GM12878 (cell line): ENCODE results near the gene METTL15. TPM values are rescaled to one million over a fixed set of nuclear protein-coding genes. Genes with fewer than 3 reads are reported as not detected.

Experiments
- ATAC-seq: fragments of 200-7000 bp; cut with Tn5 transposase; 3 replicates; pipeline ENCODE4 v1.9.1; 2020; ENCODE audit warnings: mild to moderate bottlenecking, moderate library complexity
- BruUV-seq: library from RNA; stranded (reverse); fragments of 400-500 nt; replicated peaks from 2 replicates; lab custom pipeline; 2021; lab: Mats Ljungman, UMichigan
- CTCF ChIA-PET: fragments of 300-600 bp; sonication (Branson Sonifier 250); formaldehyde crosslinking; extraction: SDS; loops from one replicate; lab custom pipeline; 2021; ENCODE audit warnings: inconsistent platforms; lab: Yijun Ruan, JAX
- POLR2A ChIA-PET: fragments of 350-600 bp; formaldehyde crosslinking; extraction: SDS; loops from one replicate; lab custom pipeline; 2021; ENCODE audit warnings: inconsistent platforms; lab: Charles Lee
- RAD21 ChIA-PET: fragments of 300-600 bp; sonication (Branson Sonifier 250); formaldehyde crosslinking; loops from one replicate; lab custom pipeline; 2023; ENCODE audit warnings: antibody characterized with exemption; ENCODE audit not compliant: unreplicated experiment; lab: Charles Lee
- SMC1A ChIA-PET: fragments of 300-600 bp; sonication (Branson Sonifier 250); formaldehyde crosslinking; loops from one replicate; lab custom pipeline; 2023; ENCODE audit not compliant: unreplicated experiment, uncharacterized antibody; lab: Charles Lee
- DNase-seq: peaks from one replicate; pipeline ENCODE4 v3.0.0-alpha.2; 2011; ENCODE audit warnings: low read depth, low spot score
- FAIRE-seq: peaks from 3 replicates; lab custom pipeline; 2011; peaks lifted over from hg19 to GRCh38; lab: Jason Lieb, UNC
- H2AFZ ChIP-seq: 2 replicates; pipeline ENCODE4 v1.6.0; 2011; ENCODE audit warnings: low read depth, low read length, control low read depth; ENCODE audit not compliant: control insufficient read depth
- H3K27ac ChIP-seq: 2 replicates; pipeline ENCODE4 v1.5.1; 2011; ENCODE audit warnings: control low read depth; ENCODE audit not compliant: control insufficient read depth, insufficient read depth
- H3K27me3 ChIP-seq, 2 experiments: replicated peaks in 1 of 2; 2 replicates each; pipeline versions ENCODE4 v1.6.0 to v1.6.1; 2011; ENCODE audit warnings: low read length in 1 of 2; ENCODE audit not compliant: control insufficient read depth in 2 of 2, insufficient read depth in 2 of 2
- H3K36me3 ChIP-seq, 2 experiments: 2 replicates each; pipeline ENCODE4 v1.5.1; 2011; ENCODE audit warnings: low read length in 1 of 2; ENCODE audit not compliant: control insufficient read depth in 2 of 2, insufficient read depth in 2 of 2
- H3K4me1 ChIP-seq: 2 replicates; pipeline ENCODE4 v1.6.1; 2011; ENCODE audit warnings: mild to moderate bottlenecking, low read length, moderate library complexity, mixed read lengths; ENCODE audit not compliant: control insufficient read depth, insufficient read depth
- H3K4me2 ChIP-seq: 2 replicates; pipeline ENCODE4 v1.6.0; 2011; ENCODE audit warnings: control low read depth; ENCODE audit not compliant: control insufficient read depth, insufficient read depth
- H3K4me3 ChIP-seq: fragments of 200-600 bp; sonication (generic); 2 replicates; pipeline ENCODE4 v1.5.1; 2016
- H3K79me2 ChIP-seq: 2 replicates; pipeline ENCODE4 v1.6.0; 2011; ENCODE audit warnings: low read length; ENCODE audit not compliant: control insufficient read depth, insufficient read depth
- H3K9ac ChIP-seq: 2 replicates; pipeline ENCODE4 v1.8.0; 2011; ENCODE audit warnings: low read length, control low read depth, mixed read lengths; ENCODE audit not compliant: control insufficient read depth, insufficient read depth
- H3K9me3 ChIP-seq: replicated peaks from 3 replicates; pipeline ENCODE4 v1.5.1; 2011; ENCODE audit warnings: mild to moderate bottlenecking, low read length; ENCODE audit not compliant: control insufficient read depth, insufficient read depth
- H4K20me1 ChIP-seq: 2 replicates; pipeline ENCODE4 v1.6.0; 2011; ENCODE audit not compliant: control insufficient read depth, insufficient read depth
- ATF2 ChIP-seq: IDR thresholded peaks from 2 replicates; pipeline ENCODE4 v1.6.1; 2012; ENCODE audit warnings: low read length, inconsistent platforms
- CHD1 ChIP-seq: IDR thresholded peaks from 2 replicates; pipeline ENCODE4 v1.6.1; 2012; ENCODE audit warnings: low read depth, low read length, improper control_type of control experiment
- DPF2 ChIP-seq: fragments of 450-650 bp; IDR thresholded peaks from 2 replicates; pipeline ENCODE4 v1.6.1; 2017; ENCODE audit warnings: mild to moderate bottlenecking
- ESRRA ChIP-seq: IDR thresholded peaks from 2 replicates; pipeline ENCODE4 v1.6.1; 2012; ENCODE audit warnings: mild to moderate bottlenecking, low read length, improper control_type of control experiment
- ETV6 ChIP-seq, 2 experiments: fragments of 450-650 bp in 1 of 2; IDR thresholded peaks in 1 of 2; conservative IDR thresholded peaks in 1 of 2; 2 replicates each; pipeline ENCODE4 v1.6.1; 2014; ENCODE audit warnings: antibody characterized with exemption in 1 of 2, borderline replicate concordance in 1 of 2, low read depth in 1 of 2, mild to moderate bottlenecking in 1 of 2, moderate library complexity in 1 of 2
- MEF2B ChIP-seq: fragments of 450-650 bp; IDR thresholded peaks from 2 replicates; pipeline ENCODE4 v1.6.1; 2018; ENCODE audit warnings: mild to moderate bottlenecking, moderate library complexity; ENCODE audit not compliant: partially characterized antibody, poor library complexity, severe bottlenecking
- PAX5 ChIP-seq: IDR thresholded peaks from 2 replicates; pipeline ENCODE4 v1.6.1; 2011; ENCODE audit warnings: low read depth, low read length, borderline replicate concordance
- PKNOX1 ChIP-seq: fragments of 450-650 bp; IDR thresholded peaks from 2 replicates; pipeline ENCODE4 v1.6.1; 2016; ENCODE audit warnings: mild to moderate bottlenecking
- RAD51 ChIP-seq: fragments of 450-650 bp; IDR thresholded peaks from 2 replicates; pipeline ENCODE4 v1.6.1; 2016; ENCODE audit warnings: moderate library complexity, mild to moderate bottlenecking, inconsistent platforms
- RB1 ChIP-seq: fragments of 450-650 bp; formaldehyde crosslinking; IDR thresholded peaks from 2 replicates; pipeline ENCODE4 v1.6.1; 2017; ENCODE audit warnings: mild to moderate bottlenecking, borderline replicate concordance
- SMAD1 ChIP-seq: fragments of 450-650 bp; IDR thresholded peaks from 2 replicates; pipeline ENCODE4 v1.6.1; 2018; ENCODE audit warnings: mild to moderate bottlenecking, low read depth; ENCODE audit not compliant: partially characterized antibody
- SMARCA5 ChIP-seq: fragments of 450-650 bp; IDR thresholded peaks from 2 replicates; pipeline ENCODE4 v1.6.1; 2017; ENCODE audit warnings: mild to moderate bottlenecking
- SREBF1 ChIP-seq: IDR thresholded peaks from 2 replicates; pipeline ENCODE4 v1.6.1; 2012; ENCODE audit warnings: mild to moderate bottlenecking, low read length
- TCF3 ChIP-seq: IDR thresholded peaks from 2 replicates; pipeline ENCODE4 v1.6.1; 2012; ENCODE audit warnings: low read depth, mild to moderate bottlenecking, low read length, borderline replicate concordance; ENCODE audit not compliant: insufficient read depth
- WGBS: methylation state at CpG from one replicate; pipeline ENCODE4 v1.1.6; 2016; ENCODE audit warnings: low lambda C conversion rate; ENCODE audit not compliant: insufficient replicate concordance, insufficient coverage; ENCODE audit errors: missing lambda C conversion rate; 5-methylcytosine and 5-hydroxymethylcytosine counted together
- in situ Hi-C: fragments of 300-500 bp; cut with MboI; formaldehyde crosslinking; loops from 9 replicates; pipeline ENCODE4 v1.14.3; 2018; ENCODE audit warnings: mixed read lengths
- intact Hi-C: fragments of 100-400 bp; cut with micrococcal nuclease; formaldehyde crosslinking; loops from one replicate; pipeline ENCODE4 v1.14.2; 2022; ENCODE audit not compliant: unreplicated experiment
- polyA plus RNA-seq, 11 experiments: library from polyadenylated mRNA; depleted of rRNA in 4 of 11; unstranded in 6 of 11; stranded (reverse) in 5 of 11; fragments of >200 nt; fragmentation: Nextera tagmentation in 4 of 11; fragmentation: Illumina TruSeq in 1 of 11; extraction: Ambion mirVana in 4 of 11; extraction: Trizol in 1 of 11; gene quantifications; 1 replicate in 1 of 11; 2 replicates in 10 of 11; pipeline versions ENCODE4 v1.2.1 to v1.2.3, GENCODE V29; 2011 to 2016; ENCODE audit warnings: inconsistent platforms in 2 of 11, missing spikeins in 2 of 11, low read depth in 1 of 11
- total RNA-seq, 4 experiments: library from RNA; depleted of rRNA in 3 of 4; stranded (reverse); fragments of >200 nt in 3 of 4; fragmentation: Illumina TruSeq in 1 of 4; extraction: Trizol in 1 of 4; gene quantifications; 2 replicates each; pipeline versions ENCODE4 v1.2.1 to v1.2.3, GENCODE V29; 2013 to 2021
- TF ChIP-seq, protein P1 (sequence below): fragments of 150-350 bp; IDR thresholded peaks from 2 replicates; pipeline ENCODE4 v1.6.1; 2016; ENCODE audit warnings: low read depth, low read length
- TF ChIP-seq, protein P2 (sequence below): IDR thresholded peaks from 2 replicates; pipeline ENCODE4 v1.6.1; 2012; ENCODE audit warnings: low read depth, low read length, improper control_type of control experiment

Gene METTL15
- total and polyA plus RNA-seq, 10 of the 15 experiments (the other 5 are each of a cell fraction or from before 2014, with no cell fraction given), result 7.9 to 16.9 (median 14.4) TPM

- TSS peak; percentile 45 for BruUV-seq
- Histone ChIP-seq H3K4me1 (peaks cover 6% of the 10 kb centered on the region), H2AFZ (peak overlapping the region; percentile 89)
- TF ChIP-seq SMAD1 (peak; percentile 41), SMARCA5 (peak; percentile 89), PKNOX1 (no peak), RAD51 (no peak; the same call in 1 of the 2 replicates), DPF2 (no peak), TCF3 (no peak), MEF2B (peak; percentile 40), CHD1 (peak; percentile 84; the same call in 1 of the 2 replicates), ESRRA (0 out of 2 replicates have a peak, but pooled peaks have one; percentile 67), ETV6 (conservative IDR thresholded peaks at IDR 0.05 in 1 of 2, IDR thresholded peaks at IDR 0.05 in 1 of 2; ENCODE audit: borderline replicate concordance in 1 of 2, low read depth in 1 of 2) (no peak), PAX5 (peak; percentile 47; the same call in 1 of the 2 replicates), RB1 (peak; percentile 89; the same call in 1 of the 2 replicates), SREBF1 (peak; percentile 57; the same call in 1 of the 2 replicates), ATF2 (0 out of 2 replicates have a peak, but pooled peaks have one; percentile 24)
- TF ChIP-seq, protein P1, sequence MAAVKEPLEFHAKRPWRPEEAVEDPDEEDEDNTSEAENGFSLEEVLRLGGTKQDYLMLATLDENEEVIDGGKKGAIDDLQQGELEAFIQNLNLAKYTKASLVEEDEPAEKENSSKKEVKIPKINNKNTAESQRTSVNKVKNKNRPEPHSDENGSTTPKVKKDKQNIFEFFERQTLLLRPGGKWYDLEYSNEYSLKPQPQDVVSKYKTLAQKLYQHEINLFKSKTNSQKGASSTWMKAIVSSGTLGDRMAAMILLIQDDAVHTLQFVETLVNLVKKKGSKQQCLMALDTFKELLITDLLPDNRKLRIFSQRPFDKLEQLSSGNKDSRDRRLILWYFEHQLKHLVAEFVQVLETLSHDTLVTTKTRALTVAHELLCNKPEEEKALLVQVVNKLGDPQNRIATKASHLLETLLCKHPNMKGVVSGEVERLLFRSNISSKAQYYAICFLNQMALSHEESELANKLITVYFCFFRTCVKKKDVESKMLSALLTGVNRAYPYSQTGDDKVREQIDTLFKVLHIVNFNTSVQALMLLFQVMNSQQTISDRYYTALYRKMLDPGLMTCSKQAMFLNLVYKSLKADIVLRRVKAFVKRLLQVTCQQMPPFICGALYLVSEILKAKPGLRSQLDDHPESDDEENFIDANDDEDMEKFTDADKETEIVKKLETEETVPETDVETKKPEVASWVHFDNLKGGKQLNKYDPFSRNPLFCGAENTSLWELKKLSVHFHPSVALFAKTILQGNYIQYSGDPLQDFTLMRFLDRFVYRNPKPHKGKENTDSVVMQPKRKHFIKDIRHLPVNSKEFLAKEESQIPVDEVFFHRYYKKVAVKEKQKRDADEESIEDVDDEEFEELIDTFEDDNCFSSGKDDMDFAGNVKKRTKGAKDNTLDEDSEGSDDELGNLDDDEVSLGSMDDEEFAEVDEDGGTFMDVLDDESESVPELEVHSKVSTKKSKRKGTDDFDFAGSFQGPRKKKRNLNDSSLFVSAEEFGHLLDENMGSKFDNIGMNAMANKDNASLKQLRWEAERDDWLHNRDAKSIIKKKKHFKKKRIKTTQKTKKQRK, result no peak
- TF ChIP-seq, protein P2, sequence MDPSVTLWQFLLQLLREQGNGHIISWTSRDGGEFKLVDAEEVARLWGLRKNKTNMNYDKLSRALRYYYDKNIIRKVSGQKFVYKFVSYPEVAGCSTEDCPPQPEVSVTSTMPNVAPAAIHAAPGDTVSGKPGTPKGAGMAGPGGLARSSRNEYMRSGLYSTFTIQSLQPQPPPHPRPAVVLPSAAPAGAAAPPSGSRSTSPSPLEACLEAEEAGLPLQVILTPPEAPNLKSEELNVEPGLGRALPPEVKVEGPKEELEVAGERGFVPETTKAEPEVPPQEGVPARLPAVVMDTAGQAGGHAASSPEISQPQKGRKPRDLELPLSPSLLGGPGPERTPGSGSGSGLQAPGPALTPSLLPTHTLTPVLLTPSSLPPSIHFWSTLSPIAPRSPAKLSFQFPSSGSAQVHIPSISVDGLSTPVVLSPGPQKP, result peak; percentile 59; the same call in 1 of the 2 replicates
Measured at GRCh38 chr11:28110108-28110820, 2.1 kb downstream of the METTL15 start.

More at GRCh38 chr11:28110108-28110820, 2.1 kb downstream of the METTL15 start:
- FAIRE-seq (no peak), DNase-seq (peak; percentile 25), ATAC-seq (peak; percentile 58)
- Histone ChIP-seq H3K27me3 (no peaks in the 10 kb centered on the region), H3K9ac (peak overlapping the region; percentile 94), H3K79me2 (peaks cover 64% of the 10 kb centered on the region), H3K27ac (peak overlapping the region; percentile 86), H3K36me3 (no peaks in the 10 kb centered on the region), H3K9me3 (no peaks in the 10 kb centered on the region), H3K4me3 (peak overlapping the region; percentile 78), H4K20me1 (no peaks in the 10 kb centered on the region), H3K4me2 (peak overlapping the region; percentile 71)
- WGBS, result under 1% methylated on average over 31 of the region's 31 CpGs
- intact Hi-C loops, result loop anchor here (10.0 kb wide), 1 partner anchor 415 kb away; no protein-coding TSS in a partner anchor
- ChIA-PET RAD21 (no interaction called here), SMC1A (interaction anchor here (0.7 to 1.9 kb wide), 5 partner anchors 9 to 1170 kb away, joined by 3 to 6 read pairs (median 4); no protein-coding TSS in a partner anchor), POLR2A (interaction anchor here (0.6 to 1.5 kb wide), 2 partner anchors 13 to 1397 kb away, joined by 3 to 4 read pairs; no protein-coding TSS in a partner anchor), CTCF (interaction anchor here (1.0 kb wide), 1 partner anchor 8 kb away, joined by 4 read pairs; no protein-coding TSS in a partner anchor)
- in situ Hi-C loops, result no loop called here
